GM13976 (cell line): ENCODE results near the gene ERAL1.

ENCODE experiments used
- DNase-seq: peaks from one replicate; pipeline ENCODE4 v3.0.0; 2012; ENCODE audit warnings: low spot score
- CTCF ChIP-seq: IDR thresholded peaks from 2 replicates; pipeline ENCODE4 v1.5.1; 2012; ENCODE audit warnings: borderline replicate concordance, mild to moderate bottlenecking; ENCODE audit not compliant: insufficient read depth; ENCODE audit errors: extremely low read depth, missing control alignments, control extremely low read depth
- in situ Hi-C: fragments of 300-500 bp; cut with MboI; formaldehyde crosslinking; loops from one replicate; pipeline ENCODE4 v1.12.0; 2022; ENCODE audit warnings: low sequenced_read_pairs, mixed read lengths, inconsistent platforms; ENCODE audit not compliant: unreplicated experiment

The ERAL1 gene

DNA sequence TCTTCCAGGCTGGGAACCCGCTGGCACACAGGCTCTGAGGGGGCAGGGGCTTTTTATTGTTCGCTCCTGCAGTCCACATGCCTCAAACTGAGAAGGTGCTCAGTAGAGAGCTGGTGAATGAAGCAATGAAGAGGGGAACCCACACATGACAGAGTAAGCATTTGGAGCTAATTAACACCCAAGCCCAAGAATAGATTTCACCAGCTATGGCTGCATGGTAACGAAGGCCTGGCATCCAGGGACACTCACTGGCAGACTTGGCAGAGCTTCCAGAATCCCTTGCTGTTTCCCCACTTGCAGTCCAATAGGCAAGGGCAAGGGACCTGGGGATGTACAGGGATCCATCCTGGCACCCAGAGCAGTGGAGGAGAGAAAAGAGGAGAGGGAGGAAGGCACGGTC lies 30.5 kb downstream of the ERAL1 start:
- no peak for TF ChIP-seq CTCF
- in situ Hi-C loops = no loop called here

GRCh38 chr17:28885951-28886350 lies 31.1 kb downstream of the ERAL1 start:
- no peak for TF ChIP-seq CTCF
- DNase-seq = no peak
- in situ Hi-C loops = no loop called here

More for the DNA sequence above, 30.5 kb downstream of the ERAL1 start:
- no peak for DNase-seq

- TF ChIP-seq CTCF = no peak
- in situ Hi-C loops = no loop called here
- DNase-seq = no peak
Observed at GRCh38 chr17:28887871-28888471, 33.2 kb downstream of the ERAL1 start.

DNA sequence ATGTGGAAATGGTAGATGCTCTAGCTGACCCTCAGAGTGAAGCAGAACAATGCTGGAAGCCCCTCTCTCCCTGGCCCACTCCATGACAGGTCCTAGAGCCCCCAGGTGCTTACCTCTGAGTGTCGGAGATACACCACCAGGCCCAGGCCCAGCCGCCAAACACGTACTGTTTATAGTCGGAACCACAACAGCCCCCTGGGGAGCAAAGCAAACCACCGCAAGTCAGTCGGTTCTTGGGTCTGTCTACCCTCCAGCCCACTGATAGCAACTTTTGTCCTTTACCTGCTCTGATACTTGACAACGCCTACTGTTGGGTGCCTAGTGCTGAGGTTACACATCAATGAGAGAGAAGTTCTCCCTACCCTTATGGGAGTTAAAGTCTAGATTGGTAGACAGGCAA lies 34.0 kb downstream of the ERAL1 start:
- in situ Hi-C loops = no loop called here
- TF ChIP-seq CTCF = no peak
- DNase-seq = no peak

- TF ChIP-seq CTCF = no peak
- in situ Hi-C loops = no loop called here
- DNase-seq = no peak
Observed at GRCh38 chr17:28889996-28890395, 35.2 kb downstream of the ERAL1 start.

DNA sequence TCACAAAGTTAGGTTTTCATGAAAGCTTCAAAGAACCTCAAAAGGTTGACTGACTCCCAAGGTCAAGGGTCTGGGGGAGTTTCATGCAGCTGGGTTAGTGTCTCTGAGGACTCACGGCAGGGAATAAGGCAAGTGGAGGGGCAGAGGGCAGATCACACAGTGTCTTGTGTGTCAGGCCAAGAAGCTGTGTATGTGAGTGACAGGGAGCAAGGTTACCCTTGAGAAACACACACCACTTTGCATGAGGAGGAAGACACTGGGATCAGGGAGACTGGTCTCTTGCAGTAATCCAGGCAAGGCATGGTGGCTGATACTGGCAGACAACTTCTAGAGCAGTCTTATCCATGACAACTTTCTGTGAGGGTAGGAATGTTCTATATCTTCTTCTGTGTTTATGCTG lies 36.4 kb downstream of the ERAL1 start:
- TF ChIP-seq CTCF = no peak
- in situ Hi-C loops = no loop called here
- no peak for DNase-seq
